ENCODE results near the gene ZNF865.
A peak's percentile ranks its signal among the peaks of the same experiment; 100 is the strongest.

ZNF865 gene

DNA sequence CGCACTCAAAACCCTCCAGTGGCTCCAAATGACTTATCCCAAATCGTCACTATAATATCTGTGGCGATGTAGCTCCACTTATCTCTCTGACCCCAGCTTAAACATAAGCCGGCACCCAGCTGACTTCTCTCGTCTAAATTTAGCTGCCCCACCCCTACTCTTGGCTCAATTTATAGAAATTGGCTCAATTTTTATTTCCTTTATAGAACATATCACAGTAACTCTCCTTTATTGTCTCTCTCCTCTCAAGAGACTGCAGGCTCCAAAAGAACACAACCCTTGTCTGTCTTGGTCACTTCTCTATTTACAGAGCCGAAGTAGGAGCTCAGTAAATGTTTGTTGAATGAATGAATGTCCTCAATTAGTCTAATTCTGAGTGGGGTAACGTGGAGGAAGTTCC is 18.1 kb downstream of the ZNF865 start:
- no peak for DNase-seq (ENCODE audit: low read depth, low spot score)

GRCh38 chr19:55624109-55625003 is 18.9 kb downstream of the ZNF865 start, which contains the start of gene ZNF784:
ZNF784 (minus strand) TSS chr19:55624566; CDS start chr19:55624561, 5 bp downstream.
- DNase-seq (ENCODE audit: low read depth, low spot score): peak; percentile 83

- no peak for DNase-seq (ENCODE audit: low read depth, low spot score)
These were observed 19.5 kb downstream of the ZNF865 start for GRCh38 chr19:55625004-55625326.

DNA sequence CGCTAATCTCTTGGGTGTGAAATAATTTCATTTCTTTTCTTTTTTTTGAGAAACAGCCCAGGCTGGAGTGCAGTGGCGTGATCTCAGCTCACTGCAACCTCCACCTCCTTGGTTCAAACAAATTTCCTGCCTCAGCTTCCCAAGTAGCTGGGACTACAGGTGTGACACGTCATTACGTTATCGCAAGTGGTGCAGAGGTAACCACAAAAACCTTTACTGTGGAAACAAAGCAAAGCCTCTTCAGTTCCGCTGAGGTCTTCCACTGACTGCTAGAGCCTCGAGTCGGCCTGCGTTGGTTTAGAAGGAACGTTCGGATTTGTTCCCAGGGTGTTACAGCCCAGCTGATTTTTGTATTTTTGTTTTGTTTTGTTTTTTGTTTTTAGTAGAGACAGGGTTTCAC is 20.9 kb downstream of the ZNF865 start:
- no peak for DNase-seq (ENCODE audit: low read depth, low spot score)

- DNase-seq (ENCODE audit: low read depth, low spot score): peak; percentile 96
These were observed 27.0 kb downstream of the ZNF865 start for GRCh38 chr19:55632463-55632834.

- DNase-seq (ENCODE audit: low read depth, low spot score): no peak
These were observed 28.4 kb downstream of the ZNF865 start for GRCh38 chr19:55633861-55634260.

- DNase-seq (ENCODE audit: low read depth, low spot score): no peak
These were observed 29.9 kb downstream of the ZNF865 start for GRCh38 chr19:55635334-55635717.

DNA sequence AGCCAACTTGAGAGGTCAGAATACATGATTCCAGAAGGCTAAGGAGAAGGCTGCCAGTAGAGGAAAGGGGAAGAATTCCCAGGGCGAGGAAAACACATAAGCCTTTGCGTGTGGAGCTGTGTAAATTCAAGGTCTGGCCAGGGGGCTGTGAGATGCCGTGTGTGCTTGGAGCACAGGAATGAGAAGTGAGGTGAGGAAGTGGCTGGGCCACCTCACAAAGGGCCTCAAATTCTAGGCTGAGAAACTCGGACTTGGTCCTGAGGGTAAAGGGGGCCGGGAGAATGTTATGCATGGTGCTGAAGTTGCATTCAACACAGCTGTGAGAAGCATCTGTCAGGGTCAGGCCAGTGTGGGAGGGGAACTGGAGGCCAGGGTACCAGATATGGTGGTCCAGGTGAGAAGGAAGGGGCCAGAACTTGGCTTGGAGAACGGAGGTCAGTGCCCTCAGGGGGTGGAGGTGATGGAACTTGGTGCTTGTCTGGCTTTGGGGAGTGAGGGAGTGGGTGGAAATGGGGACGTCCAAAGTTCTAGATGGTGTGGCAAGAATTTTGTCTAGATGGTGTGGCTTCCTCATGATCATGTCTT is 30.5 kb downstream of the ZNF865 start:
- no peak for DNase-seq (ENCODE audit: low read depth, low spot score)

DNA sequence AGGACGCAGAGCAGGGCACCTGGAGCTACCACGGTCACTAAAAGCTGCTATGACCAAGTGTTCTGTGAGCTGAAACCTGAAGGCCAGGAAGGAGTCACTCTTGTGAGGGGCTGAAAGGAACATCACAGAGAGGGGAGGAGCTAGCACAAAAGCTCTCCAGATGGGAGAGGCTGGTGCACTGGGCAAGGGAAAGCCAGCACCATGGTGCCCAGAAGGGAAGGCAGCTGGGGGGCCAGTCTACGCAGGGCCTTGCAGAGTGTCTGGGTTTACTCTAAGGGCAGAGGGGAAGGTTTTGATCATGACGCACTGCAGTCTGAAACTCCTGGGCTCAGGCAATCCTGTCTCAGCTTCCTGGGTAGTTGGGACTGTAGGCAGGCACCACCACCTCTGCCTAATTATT is 31.3 kb downstream of the ZNF865 start:
- DNase-seq (ENCODE audit: low read depth, low spot score): no peak

DNA sequence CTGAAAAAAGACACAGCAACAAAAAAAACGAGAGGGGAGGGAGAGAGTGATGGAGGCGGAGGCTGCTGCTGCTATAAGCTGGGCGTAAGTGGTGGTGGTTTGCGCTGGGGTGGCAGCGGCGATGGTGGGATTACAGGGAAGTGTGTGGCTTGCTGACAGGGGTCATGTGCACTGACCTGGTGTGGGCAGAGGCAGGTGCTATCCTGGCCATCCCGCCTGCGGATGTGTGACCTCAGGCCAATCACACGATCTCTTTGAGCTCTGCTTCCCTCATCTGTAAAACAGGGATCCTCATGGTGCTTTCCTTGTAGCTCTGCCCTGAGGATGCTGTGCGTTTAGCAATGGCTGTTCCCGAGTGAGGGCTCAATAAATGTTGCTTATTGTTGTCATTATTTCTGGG is 32.1 kb downstream of the ZNF865 start:
- DNase-seq (ENCODE audit: low read depth, low spot score): no peak

DNA sequence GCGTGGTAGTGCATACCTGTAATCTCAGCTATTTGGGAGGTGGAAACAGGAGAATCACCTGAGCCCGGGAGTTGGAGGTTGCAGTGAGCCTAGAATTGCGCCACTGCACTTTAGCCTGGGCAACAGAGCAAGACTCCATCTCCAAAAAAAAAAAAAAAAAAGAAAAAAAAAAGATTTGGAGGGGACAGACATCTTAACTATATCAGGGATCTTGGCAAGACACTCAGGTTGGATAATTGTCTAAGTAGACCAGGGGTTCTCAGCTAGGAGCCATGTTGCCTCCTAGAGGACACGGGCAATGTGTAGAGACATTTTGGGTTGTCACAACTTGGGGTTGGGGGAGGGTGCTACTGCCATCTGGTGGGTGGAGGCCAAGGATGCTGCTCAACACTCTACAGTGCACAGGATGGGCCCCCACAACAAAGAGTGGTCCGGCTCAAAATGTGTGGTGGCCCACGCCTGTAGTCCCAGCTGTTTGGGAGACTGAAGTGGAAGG is 33.5 kb downstream of the ZNF865 start:
- DNase-seq (ENCODE audit: low read depth, low spot score): no peak

- DNase-seq (ENCODE audit: low read depth, low spot score): no peak
These were observed 34.7 kb downstream of the ZNF865 start for GRCh38 chr19:55640043-55640576.

GRCh38 chr19:55640577-55641425 is 35.4 kb downstream of the ZNF865 start, which contains the start of gene ZNF580:
ZNF580 (plus strand) TSS chr19:55641002; CDS start chr19:55642509, 1,507 bp downstream.
- no peak for DNase-seq (ENCODE audit: low read depth, low spot score)

- DNase-seq (ENCODE audit: low read depth, low spot score): no peak
These were observed 36.1 kb downstream of the ZNF865 start for GRCh38 chr19:55641426-55642152.

- DNase-seq (ENCODE audit: low read depth, low spot score): no peak
These were observed 36.9 kb downstream of the ZNF865 start for GRCh38 chr19:55642153-55643002.

- no peak for DNase-seq (ENCODE audit: low read depth, low spot score)
These were observed 37.8 kb downstream of the ZNF865 start, which contains the start of gene ZNF581 for GRCh38 chr19:55643003-55643886. ZNF581 (plus strand) TSS chr19:55643649; CDS start chr19:55644572, 923 bp downstream.

- DNase-seq (ENCODE audit: low read depth, low spot score): no peak
These were observed 38.4 kb downstream of the ZNF865 start for GRCh38 chr19:55643887-55644176.

DNA sequence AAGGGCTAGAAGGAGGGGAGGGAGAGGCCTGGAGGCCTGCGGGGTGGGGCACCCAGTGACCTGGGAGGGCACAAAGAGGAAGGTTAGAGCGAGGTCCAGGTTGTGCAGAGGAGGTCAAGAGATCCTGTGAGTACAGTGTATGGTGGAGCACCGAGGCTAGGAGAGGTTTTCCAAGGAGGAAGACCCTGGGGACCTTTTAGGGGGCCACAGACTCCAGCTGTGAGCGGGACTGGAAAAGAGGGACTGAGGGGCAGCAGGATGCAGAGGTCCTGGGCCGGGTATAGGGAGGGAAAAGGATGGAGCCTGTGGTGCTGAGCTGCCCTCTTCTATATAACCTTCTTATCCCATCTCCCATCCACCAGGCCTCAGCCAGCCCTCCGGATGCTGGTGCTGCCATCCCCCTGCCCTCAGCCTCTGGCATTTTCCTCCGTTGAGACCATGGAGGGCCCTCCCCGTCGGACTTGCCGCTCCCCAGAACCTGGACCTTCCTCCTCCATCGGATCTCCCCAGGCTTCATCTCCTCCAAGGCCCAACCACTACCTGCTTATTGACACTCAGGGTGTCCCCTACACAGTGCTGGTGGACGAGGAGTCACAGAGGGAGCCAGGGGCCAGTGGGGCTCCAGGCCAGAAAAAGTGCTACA is 38.9 kb downstream of the ZNF865 start:
- no peak for DNase-seq (ENCODE audit: low read depth, low spot score)

Data from smooth muscle cell of the brain vasculature (primary cell).